IPS-NIHi11 (cell line): Measurements from ENCODE around the gene CFAP65.

Experiments
- DNase-seq: peaks from one replicate; pipeline ENCODE4 v3.0.0; 2012; ENCODE audit warnings: mixed read lengths, low spot score

The CFAP65 gene

GRCh38 chr2:219032051-219032745 is 9.1 kb downstream of the CFAP65 start:
- DNase-seq, result no peak

GRCh38 chr2:219031005-219031738 is 10.1 kb downstream of the CFAP65 start:
- no peak for DNase-seq

- no peak for DNase-seq
Observed at GRCh38 chr2:219030177-219030940, 11.0 kb downstream of the CFAP65 start.

- DNase-seq, result peak; percentile 89
Observed at GRCh38 chr2:219029829-219030165, 11.5 kb downstream of the CFAP65 start.

GRCh38 chr2:219028996-219029828 is 12.1 kb downstream of the CFAP65 start:
- no peak for DNase-seq

- DNase-seq, result no peak
Observed at GRCh38 chr2:219028141-219028540, 13.2 kb downstream of the CFAP65 start.

GRCh38 chr2:219027511-219028055 is 13.7 kb downstream of the CFAP65 start:
- no peak for DNase-seq

GRCh38 chr2:219026946-219027345 is 14.4 kb downstream of the CFAP65 start:
- no peak for DNase-seq

GRCh38 chr2:219025637-219026585 is 15.4 kb downstream of the CFAP65 start:
- no peak for DNase-seq

GRCh38 chr2:219024059-219024458 is 17.3 kb downstream of the CFAP65 start:
- DNase-seq, result no peak

- no peak for DNase-seq
Observed at GRCh38 chr2:219023045-219023605, 18.2 kb downstream of the CFAP65 start.

- no peak for DNase-seq
Observed at GRCh38 chr2:219022616-219023015, 18.7 kb downstream of the CFAP65 start.

GRCh38 chr2:219022041-219022440 is 19.3 kb downstream of the CFAP65 start:
- DNase-seq, result no peak

- no peak for DNase-seq
Observed at GRCh38 chr2:219021591-219021990, 19.7 kb downstream of the CFAP65 start.

GRCh38 chr2:219020604-219021365 is 20.5 kb downstream of the CFAP65 start:
- no peak for DNase-seq

GRCh38 chr2:219019436-219019835 is 21.9 kb downstream of the CFAP65 start:
- no peak for DNase-seq

- no peak for DNase-seq
Observed at GRCh38 chr2:219018726-219019125, 22.6 kb downstream of the CFAP65 start.

- DNase-seq, result no peak
Observed at GRCh38 chr2:219018286-219018685, 23.0 kb downstream of the CFAP65 start.

GRCh38 chr2:219017201-219017931 is 23.9 kb downstream of the CFAP65 start:
- no peak for DNase-seq
